Measurements from ENCODE around the gene EIF4E3. TPM values are rescaled to one million over a fixed set of nuclear protein-coding genes. Genes with fewer than 3 reads are reported as not detected.

EIF4E3 gene
- polyA plus RNA-seq, 4 donors = 10.4 to 13.2 (median 11.4) TPM

GRCh38 chr3:71724171-71724453, 1.1 kb downstream of the EIF4E3 start:
- DNase-seq (ENCODE audit: low read depth in 4 of 4, low spot score in 2 of 4) = no peak

- DNase-seq (ENCODE audit: low read depth in 4 of 4, low spot score in 2 of 4) = no peak
Measured at GRCh38 chr3:71723452-71724170, 1.6 kb downstream of the EIF4E3 start.

- no peak for DNase-seq (ENCODE audit: low read depth in 4 of 4, low spot score in 2 of 4)
Measured at GRCh38 chr3:71722693-71723092, 2.5 kb downstream of the EIF4E3 start.

- DNase-seq (ENCODE audit: low read depth in 4 of 4, low spot score in 2 of 4) = no peak
Measured at GRCh38 chr3:71721651-71722157, 3.5 kb downstream of the EIF4E3 start.

GRCh38 chr3:71721002-71721401, 4.2 kb downstream of the EIF4E3 start:
- DNase-seq (ENCODE audit: low read depth in 4 of 4, low spot score in 2 of 4) = no peak

- DNase-seq (ENCODE audit: low read depth in 4 of 4, low spot score in 2 of 4) = no peak
Measured at GRCh38 chr3:71718072-71718471, 7.1 kb downstream of the EIF4E3 start.

- DNase-seq (ENCODE audit: low read depth in 4 of 4, low spot score in 2 of 4) = no peak
Measured at GRCh38 chr3:71714595-71714994, 10.6 kb downstream of the EIF4E3 start.

- DNase-seq (ENCODE audit: low read depth in 4 of 4, low spot score in 2 of 4) = no peak
Measured at GRCh38 chr3:71713041-71713440, 12.2 kb downstream of the EIF4E3 start.

- DNase-seq (ENCODE audit: low read depth in 4 of 4, low spot score in 2 of 4) = no peak
Measured at GRCh38 chr3:71710906-71711494, 14.2 kb downstream of the EIF4E3 start.

GRCh38 chr3:71709908-71710511, 15.2 kb downstream of the EIF4E3 start:
- no peak for DNase-seq (ENCODE audit: low read depth in 4 of 4, low spot score in 2 of 4)

- no peak for DNase-seq (ENCODE audit: low read depth in 4 of 4, low spot score in 2 of 4)
Measured at GRCh38 chr3:71708476-71709105, 16.6 kb downstream of the EIF4E3 start.

GRCh38 chr3:71707595-71707994, 17.6 kb downstream of the EIF4E3 start:
- no peak for DNase-seq (ENCODE audit: low read depth in 4 of 4, low spot score in 2 of 4)

GRCh38 chr3:71705681-71706080, 19.5 kb downstream of the EIF4E3 start:
- no peak for DNase-seq (ENCODE audit: low read depth in 4 of 4, low spot score in 2 of 4)

- no peak for DNase-seq (ENCODE audit: low read depth in 4 of 4, low spot score in 2 of 4)
Measured at GRCh38 chr3:71704915-71705314, 20.3 kb downstream of the EIF4E3 start.

- no peak for DNase-seq (ENCODE audit: low read depth in 4 of 4, low spot score in 2 of 4)
Measured at GRCh38 chr3:71703797-71704196, 21.4 kb downstream of the EIF4E3 start.

- DNase-seq (ENCODE audit: low read depth in 4 of 4, low spot score in 2 of 4) = no peak
Measured at GRCh38 chr3:71702131-71703024, 22.8 kb downstream of the EIF4E3 start.

GRCh38 chr3:71701251-71701762, 23.9 kb downstream of the EIF4E3 start:
- DNase-seq (ENCODE audit: low read depth in 4 of 4, low spot score in 2 of 4) = no peak

GRCh38 chr3:71695000-71695482, 30.2 kb downstream of the EIF4E3 start:
- DNase-seq (ENCODE audit: low read depth in 4 of 4, low spot score in 2 of 4) = no peak

- no peak for DNase-seq (ENCODE audit: low read depth in 4 of 4, low spot score in 2 of 4)
Measured at GRCh38 chr3:71694358-71694999, 30.7 kb downstream of the EIF4E3 start.

GRCh38 chr3:71693641-71694040, 31.6 kb downstream of the EIF4E3 start:
- no peak for DNase-seq (ENCODE audit: low read depth in 4 of 4, low spot score in 2 of 4)
